HUDEP-2 (cell line): ENCODE measurements around the gene PLB1.

Experiments
- DNase-seq, 76 experiments: peaks; one replicate each; lab custom pipeline; 2025; ENCODE audit not compliant: unreplicated experiment in 76 of 76; lab: John Stamatoyannopoulos, UW

The PLB1 gene

DNA sequence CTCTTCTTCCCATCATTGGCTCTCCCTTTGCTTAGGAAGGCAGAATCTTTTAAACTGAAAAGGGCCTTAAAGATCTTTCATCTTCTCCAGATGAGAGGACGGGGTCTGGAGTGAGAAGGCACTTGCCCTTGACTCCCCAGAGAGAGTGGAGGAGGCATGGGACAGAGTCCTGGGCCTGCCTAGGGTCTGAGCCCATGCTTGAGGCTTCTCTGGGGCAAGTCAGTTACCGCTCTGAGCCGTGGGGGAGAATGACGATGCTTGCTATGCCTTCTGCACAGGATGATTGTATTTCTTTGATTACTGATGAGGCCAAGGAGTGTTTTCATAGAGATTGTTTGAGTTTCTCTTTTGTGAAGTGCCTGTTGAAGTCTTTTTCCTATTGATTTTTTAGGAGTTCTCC, 921 bp downstream of the PLB1 start:
- DNase-seq: no peak

DNA sequence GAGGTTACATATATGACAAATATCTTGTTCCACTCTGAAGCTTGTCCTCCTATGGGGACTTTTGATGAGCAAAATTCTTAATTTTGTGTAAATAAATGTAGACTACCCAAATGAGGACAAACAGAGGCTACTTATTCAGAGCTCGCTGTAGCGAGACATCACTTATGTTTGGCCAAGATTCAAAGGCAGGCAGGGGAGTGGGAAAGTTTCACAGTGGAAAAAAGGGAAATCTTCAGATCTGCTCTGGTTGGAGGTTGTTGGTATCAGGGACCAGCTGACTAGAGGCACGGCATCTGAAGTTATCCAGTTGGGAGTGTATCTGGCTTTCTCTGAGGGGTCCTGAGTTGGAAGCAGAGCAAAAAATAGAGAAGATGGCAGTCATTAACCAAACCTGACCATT, 1.3 kb downstream of the PLB1 start:
- DNase-seq: no peak

GRCh38 chr2:28499282-28499681, 3.4 kb downstream of the PLB1 start:
- DNase-seq: peak in 1 of 76 experiments; percentile 13

DNA sequence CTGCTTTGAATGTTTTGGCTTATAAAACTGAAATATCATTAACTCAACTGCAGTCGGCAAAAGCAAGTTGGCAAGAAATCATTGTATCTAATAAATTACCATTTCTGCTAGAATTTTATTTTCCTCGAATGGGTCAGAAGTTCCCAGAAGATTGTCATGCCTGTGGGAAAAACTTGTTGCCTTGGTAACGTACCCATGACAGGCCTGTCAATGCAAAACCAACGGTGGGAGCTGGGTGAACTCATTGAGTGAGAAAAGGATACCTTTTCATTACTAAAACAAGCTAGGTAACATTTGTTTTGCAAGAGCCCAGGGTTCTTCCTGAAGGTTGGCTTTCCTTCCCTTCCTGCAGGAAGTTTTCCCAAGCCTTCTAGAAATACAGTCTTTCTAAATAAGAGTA, 9.5 kb downstream of the PLB1 start:
- DNase-seq: no peak

GRCh38 chr2:28506112-28506910, 10.5 kb downstream of the PLB1 start:
- no peak for DNase-seq

- DNase-seq: peak in 53 of 76 experiments; percentile 2 to 68 (median 26)
Measured at GRCh38 chr2:28507796-28508764, 12.2 kb downstream of the PLB1 start.

GRCh38 chr2:28509361-28509760, 13.5 kb downstream of the PLB1 start:
- DNase-seq: no peak

GRCh38 chr2:28510184-28510583, 14.3 kb downstream of the PLB1 start:
- DNase-seq: no peak

DNA sequence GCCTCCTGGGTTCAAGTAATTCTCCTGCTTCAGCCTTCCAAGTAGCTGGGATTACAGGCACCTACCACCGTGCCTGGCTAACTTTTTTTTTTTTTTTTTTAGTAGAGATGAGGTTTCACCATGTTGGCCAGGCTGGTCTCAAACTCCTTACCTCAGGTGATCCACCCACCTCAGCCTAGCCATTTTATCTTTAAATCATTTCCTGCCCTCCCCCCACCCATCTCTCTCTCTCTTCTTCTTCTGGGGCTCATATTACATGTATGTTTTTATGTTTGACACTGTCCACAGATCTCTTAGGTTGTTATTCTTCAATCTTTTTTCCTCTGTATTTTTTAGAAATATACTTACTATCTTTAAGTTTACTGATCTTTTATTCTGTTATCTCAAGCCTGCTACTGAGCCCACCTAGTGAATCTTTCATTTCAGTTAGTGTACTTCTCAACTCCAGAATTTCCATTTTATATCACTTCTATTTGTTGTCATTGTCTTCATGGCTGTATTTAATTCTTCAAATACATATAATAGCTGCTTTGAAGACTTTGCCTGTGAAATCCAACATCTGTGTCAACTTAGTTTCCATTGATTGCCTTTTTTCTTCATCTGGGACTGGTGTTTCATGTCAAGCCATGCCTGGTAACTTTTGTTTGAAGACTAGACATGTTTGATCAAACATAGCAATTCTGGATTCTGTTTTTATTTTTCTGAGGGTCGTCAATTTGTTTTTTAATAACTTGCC, 16.2 kb downstream of the PLB1 start:
- DNase-seq: no peak

DNA sequence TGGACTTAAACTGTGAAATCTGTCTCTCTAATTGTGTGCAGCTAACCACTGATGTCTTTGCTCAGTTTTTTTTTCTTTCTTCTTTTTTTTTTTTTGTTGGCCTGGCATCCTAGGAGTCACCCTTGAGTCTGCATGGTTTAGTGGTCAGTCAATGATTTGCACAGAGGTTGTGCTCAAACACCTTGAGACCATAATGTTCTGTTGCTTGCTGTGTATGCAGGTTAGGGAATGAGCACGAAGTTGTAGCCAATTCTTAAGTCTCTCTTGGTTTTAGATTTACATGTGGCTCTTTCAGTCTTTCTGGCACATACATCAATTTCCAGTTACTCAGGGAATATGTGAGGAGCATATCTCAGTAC, 16.7 kb downstream of the PLB1 start:
- no peak for DNase-seq

DNA sequence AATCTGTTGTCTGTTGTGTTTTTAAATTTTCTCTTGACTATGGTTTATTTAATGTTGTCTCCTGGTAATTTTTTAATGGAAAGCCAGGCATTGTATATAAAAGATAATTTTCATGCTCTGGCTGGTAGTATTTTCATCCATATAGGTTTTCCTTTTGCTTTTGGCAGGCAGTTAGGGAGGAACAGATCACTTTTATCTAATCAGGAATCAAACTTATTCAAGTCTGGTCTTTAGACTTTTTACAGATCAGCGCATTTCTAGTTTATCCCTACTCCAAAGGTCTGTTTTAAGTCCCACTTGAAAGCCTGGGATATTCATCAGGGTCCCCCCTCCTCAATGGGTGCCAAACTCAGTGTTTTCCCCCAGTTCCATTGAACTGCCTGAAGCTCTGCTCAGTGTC, 17.2 kb downstream of the PLB1 start:
- no peak for DNase-seq

DNA sequence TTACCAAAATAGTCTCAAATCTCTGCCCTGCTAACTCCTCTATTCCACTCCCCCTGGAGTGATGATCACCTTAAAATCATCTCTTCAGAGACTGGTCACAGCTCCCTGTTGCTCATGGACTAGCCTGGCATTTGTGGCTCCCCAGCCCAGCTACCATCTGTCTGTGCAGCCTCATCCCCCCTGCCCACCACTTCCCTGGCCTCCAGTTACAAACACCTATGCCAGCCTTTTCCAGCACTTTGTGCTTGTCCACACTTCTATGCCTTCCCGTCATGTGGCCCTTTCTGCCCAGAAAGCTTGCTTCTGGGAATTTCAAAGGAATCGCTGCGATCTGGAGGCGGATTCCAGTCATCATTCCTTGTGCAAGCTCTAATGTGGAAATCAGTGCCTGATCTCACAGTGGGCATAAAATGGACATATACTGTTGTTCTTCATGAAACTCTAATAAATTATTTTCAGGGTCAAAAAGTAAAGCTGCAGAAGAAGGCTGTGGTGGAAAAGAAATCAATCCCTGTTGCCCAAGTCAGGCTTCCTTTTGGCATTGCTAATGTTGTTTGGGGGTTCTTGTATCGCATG, 19.4 kb downstream of the PLB1 start:
- no peak for DNase-seq

DNA sequence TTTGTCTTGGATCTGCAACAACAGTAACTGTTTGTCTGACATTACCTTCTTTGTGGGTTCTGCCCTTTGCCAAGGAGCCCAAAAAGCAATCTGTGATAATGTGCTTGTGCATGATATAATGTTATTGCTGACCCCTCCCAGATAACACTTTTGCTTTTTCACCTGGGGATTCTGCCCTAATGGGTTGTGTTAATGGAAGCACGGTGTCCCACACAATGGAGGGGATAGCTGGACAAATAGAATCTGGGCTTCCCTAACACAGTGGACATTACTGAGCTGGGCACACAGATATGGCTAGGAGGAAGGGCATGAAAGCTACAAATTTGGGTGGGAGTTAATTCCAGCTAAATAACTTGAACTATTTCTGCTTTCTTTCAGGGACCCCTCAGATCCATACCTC, 20.6 kb downstream of the PLB1 start:
- no peak for DNase-seq

- peak in 18 of 76 experiments; percentile 2 to 59 (median 14) for DNase-seq
Measured at GRCh38 chr2:28516950-28517349, 21.1 kb downstream of the PLB1 start.

GRCh38 chr2:28521663-28522062, 25.8 kb downstream of the PLB1 start:
- DNase-seq: peak in 9 of 76 experiments; percentile 5 to 34 (median 8)

GRCh38 chr2:28522481-28522880, 26.6 kb downstream of the PLB1 start:
- no peak for DNase-seq

DNA sequence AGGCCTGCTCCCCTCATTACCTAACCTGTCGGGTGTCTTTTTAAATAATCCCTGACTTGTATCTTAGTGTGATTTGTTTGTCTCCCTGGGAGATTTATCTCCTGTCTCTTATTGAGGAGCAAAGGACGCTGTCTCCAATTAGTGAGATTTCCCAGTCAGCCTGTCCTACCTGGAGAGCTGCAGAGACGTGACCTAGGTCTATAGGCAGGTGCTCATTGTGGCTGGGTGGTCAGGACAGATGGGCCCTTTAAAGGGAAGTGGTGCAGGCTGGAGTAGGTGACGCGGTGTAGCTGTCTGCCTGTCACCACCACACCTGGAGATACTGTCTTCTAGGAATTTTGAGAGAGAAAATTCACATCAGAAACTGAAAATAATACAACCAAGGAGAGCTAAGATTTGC, 28.0 kb downstream of the PLB1 start:
- DNase-seq: no peak

DNA sequence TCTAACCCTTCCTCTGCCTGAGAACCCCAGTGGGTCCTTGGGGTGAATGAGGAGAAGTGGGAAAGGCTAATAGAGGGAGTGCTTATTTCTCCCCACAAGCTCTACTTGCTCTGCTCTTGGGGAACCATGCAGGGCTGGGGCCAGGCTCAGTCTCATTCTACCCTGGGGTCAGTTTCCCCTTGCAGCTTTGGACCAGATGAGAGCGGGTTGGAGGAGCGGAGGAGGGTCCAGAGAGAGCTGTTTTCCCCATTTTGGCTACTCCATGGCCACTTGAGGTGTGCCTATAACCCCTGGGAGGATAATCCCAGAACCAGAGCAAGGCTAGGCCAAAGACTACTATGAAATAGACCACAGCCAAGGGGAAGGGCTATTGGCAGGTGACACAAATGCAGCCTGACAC, 29.6 kb downstream of the PLB1 start:
- DNase-seq: no peak

DNA sequence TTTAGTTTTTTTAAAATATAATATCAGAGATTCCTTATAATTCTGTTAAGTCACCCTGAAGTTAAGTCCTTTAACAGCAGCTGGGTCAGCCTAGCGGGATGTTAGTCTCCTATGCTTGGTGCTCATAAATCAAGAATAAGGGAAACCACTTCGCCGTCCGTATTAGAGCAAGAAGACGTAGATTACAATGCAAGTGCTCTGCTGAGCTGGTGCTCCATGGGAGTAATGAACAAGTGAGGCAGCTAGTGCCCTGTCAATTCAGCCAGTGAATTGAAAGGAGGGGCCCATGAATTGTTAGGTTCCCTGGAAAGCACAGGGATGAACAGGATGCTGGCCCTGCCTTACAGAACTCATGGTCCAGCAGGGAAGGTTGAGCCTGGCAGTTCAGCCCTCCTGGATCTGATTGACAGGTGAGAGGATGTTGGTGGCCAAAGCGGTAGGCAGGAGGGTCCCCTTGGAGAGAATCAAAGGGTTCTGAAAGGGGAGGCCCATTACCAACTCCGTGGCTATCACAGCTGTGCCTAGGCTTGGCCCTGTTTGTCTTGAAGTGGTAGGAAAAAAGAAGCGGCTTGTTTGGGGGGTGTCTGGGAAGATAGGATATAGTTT, 30.8 kb downstream of the PLB1 start:
- DNase-seq: no peak

- DNase-seq: no peak
Measured at GRCh38 chr2:28527196-28527595, 31.3 kb downstream of the PLB1 start.
